NCI-H226 (cell line): Measurements from ENCODE around the gene GULP1.
"Not testable (repeated sequence)": the region's sequence is repeated elsewhere in the genome, so short reads cannot be mapped to it uniquely, and the experiment has no call there.

Experiments used
- DNase-seq: peaks from one replicate; pipeline ENCODE4 v3.0.0-alpha.2; 2015

The GULP1 gene

GRCh38 chr2:188291617-188292347, at the start of gene GULP1:
Gene GULP1, plus strand, starts transcription at chr2:188291874. Its CDS starts 185,829 bp downstream, at chr2:188477703.
- DNase-seq, result peak; percentile 71

- DNase-seq, result peak; percentile 49
These were observed 48.3 kb upstream of the GULP1 start for GRCh38 chr2:188243381-188243780.

GRCh38 chr2:188244383-188244782, 47.3 kb upstream of the GULP1 start:
- DNase-seq, result peak; percentile 6

GRCh38 chr2:188245230-188245629, 46.4 kb upstream of the GULP1 start:
- DNase-seq, result peak; percentile 4

- DNase-seq, result no peak
These were observed 43.2 kb upstream of the GULP1 start for GRCh38 chr2:188248513-188248912.

GRCh38 chr2:188251034-188251433, 40.6 kb upstream of the GULP1 start:
- DNase-seq, result no peak

GRCh38 chr2:188256420-188256819, 35.3 kb upstream of the GULP1 start:
- no peak for DNase-seq

- DNase-seq, result no peak
These were observed 26.4 kb upstream of the GULP1 start for GRCh38 chr2:188265315-188265714.

- no peak for DNase-seq
These were observed 23.9 kb upstream of the GULP1 start for GRCh38 chr2:188267776-188268175.

- DNase-seq, result no peak
These were observed 22.7 kb upstream of the GULP1 start for GRCh38 chr2:188269004-188269403.

GRCh38 chr2:188272121-188272520, 19.6 kb upstream of the GULP1 start:
- no peak for DNase-seq

- DNase-seq, result no peak
These were observed 17.4 kb upstream of the GULP1 start for GRCh38 chr2:188274274-188274673.

GRCh38 chr2:188276255-188276654, 15.4 kb upstream of the GULP1 start:
- no peak for DNase-seq

- no peak for DNase-seq
These were observed 13.9 kb upstream of the GULP1 start for GRCh38 chr2:188277786-188278185.

- DNase-seq, result no peak
These were observed 13.1 kb upstream of the GULP1 start for GRCh38 chr2:188278388-188279092.

GRCh38 chr2:188279093-188279445, 12.6 kb upstream of the GULP1 start:
- no peak for DNase-seq

GRCh38 chr2:188280811-188281222, 10.9 kb upstream of the GULP1 start:
- no peak for DNase-seq

- DNase-seq, result no peak
These were observed 8.8 kb upstream of the GULP1 start for GRCh38 chr2:188282907-188283306.

GRCh38 chr2:188284251-188284650, 7.4 kb upstream of the GULP1 start:
- not testable (repeated sequence) for DNase-seq

GRCh38 chr2:188285049-188285448, 6.6 kb upstream of the GULP1 start:
- DNase-seq, result no peak

- no peak for DNase-seq
These were observed 5.9 kb upstream of the GULP1 start for GRCh38 chr2:188285774-188286173.

- DNase-seq, result no peak
These were observed 495 bp upstream of the GULP1 start for GRCh38 chr2:188291142-188291616.

- DNase-seq, result peak; percentile 86
These were observed 920 bp downstream of the GULP1 start for GRCh38 chr2:188292348-188293239.
